Hematopoietic multipotent progenitor cell treated with erythropoietin and hydrocortisone succinate and interleukin-3 and kit ligand, for 15 days (in vitro differentiated cells): ENCODE measurements around the gene GNB3.

ENCODE experiments used
- DNase-seq: peaks from one replicate; pipeline ENCODE4 v3.0.0-alpha.2; 2015; ENCODE audit warnings: low spot score

Gene GNB3

GRCh38 chr12:6837370-6838060 lies 3.2 kb upstream of the GNB3 start:
- no peak for DNase-seq

DNA sequence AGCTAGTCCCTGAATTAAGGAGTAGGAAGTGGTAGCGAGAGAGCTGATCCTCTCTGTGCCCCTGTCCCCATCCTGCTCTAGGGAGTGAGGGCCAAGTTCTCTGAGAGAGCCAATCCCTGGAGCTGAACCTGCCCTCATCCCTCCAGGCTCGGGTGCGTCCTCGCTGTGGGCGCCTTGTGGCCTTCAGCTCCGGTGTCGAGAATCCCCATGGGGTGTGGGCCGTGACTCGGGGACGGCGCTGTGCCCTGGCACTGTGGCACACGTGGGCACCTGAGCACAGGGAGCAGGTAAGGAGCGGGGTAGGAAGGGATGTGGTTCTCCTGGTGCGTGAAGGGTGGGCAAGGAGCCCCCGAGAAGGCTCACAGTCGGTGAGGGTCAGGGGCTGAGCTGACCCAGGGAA lies 1.9 kb upstream of the GNB3 start:
- DNase-seq, result no peak

- DNase-seq, result no peak
Measured at GRCh38 chr12:6839482-6840201, 1.1 kb upstream of the GNB3 start.

GRCh38 chr12:6840330-6840729 lies 395 bp upstream of the GNB3 start:
- DNase-seq, result no peak

- no peak for DNase-seq
Measured at GRCh38 chr12:6842075-6842474, 1.4 kb downstream of the GNB3 start.

- DNase-seq, result no peak
Measured at GRCh38 chr12:6843118-6843902, 2.6 kb downstream of the GNB3 start.

DNA sequence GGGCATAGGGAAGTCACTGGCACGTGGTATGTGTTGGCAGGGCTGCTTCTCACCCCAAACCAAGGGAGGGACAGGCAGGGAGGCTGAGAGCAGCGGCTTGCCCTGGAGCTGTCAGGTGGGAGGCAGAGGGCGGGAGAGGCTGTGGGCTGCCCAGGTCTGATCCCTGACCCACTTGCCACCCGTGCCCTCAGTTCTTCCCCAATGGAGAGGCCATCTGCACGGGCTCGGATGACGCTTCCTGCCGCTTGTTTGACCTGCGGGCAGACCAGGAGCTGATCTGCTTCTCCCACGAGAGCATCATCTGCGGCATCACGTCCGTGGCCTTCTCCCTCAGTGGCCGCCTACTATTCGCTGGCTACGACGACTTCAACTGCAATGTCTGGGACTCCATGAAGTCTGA lies 4.7 kb downstream of the GNB3 start:
- DNase-seq, result no peak

GRCh38 chr12:6846316-6846869 lies 5.7 kb downstream of the GNB3 start:
- DNase-seq, result no peak

DNA sequence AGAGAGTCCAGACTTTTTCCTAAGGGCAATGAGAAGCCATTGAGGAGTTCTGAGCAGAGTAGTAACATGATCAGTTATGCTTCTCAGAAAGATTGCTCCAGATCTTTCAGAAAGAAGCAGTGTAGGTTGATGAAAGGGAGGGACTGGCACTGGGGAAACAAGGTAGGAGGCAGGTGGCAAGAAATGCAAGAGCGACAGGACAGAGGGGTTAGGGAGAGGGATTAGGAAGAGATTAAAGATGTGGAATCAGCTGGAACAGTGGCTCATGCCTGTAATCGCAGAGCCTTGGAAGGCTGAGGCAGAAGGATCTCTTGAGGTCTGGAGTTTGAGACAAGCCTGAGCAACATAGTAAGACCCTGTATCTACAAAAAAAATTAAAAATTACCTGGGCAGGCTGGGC lies 7.0 kb downstream of the GNB3 start:
- DNase-seq, result no peak

DNA sequence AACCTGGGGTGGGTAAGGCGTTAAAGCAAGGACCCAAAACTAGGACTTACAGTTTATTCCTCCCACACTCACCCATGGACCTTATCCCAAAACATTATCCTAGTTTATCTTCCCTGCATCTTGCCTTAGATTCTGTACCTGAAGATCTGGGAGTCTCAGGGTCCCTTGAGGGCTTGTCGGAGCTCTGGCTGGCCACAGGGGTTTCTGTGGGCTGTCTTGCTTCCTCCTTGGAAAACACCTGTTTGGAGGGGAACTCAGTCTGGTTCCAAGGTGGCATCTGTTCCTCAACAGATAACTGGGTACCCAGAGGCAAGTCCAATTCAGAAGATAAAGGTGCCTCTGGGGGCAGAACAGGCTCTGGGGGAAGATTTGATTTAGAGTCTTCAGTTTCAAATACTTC lies 8.7 kb downstream of the GNB3 start:
- DNase-seq, result no peak

DNA sequence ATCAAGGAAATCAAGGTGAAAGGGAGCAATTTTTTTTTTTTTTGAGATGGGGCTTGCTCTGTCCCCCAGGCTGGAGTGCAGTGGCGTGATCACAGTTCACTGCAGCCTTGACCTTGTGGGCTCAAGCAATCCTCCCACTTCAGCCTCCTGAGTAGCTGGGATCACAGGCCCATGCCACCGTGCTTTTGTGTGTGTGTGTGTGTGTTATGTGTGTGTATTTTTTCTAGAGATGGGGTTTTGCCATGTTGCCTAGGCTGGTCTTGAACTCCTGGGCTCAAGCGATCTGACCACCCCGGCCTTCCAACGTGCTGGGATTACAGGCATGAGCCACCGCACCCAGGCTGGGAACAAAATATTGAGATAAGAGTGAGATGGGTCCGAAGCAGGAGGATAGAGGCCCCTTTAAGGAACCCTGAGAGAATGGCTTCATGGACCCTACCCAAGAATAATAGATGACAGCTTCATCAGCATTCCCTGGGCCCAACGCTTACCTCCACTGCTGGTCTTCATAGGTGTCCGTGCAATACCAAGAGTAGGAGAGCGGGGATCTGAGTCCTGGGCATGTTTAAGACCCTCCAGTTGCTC lies 9.3 kb downstream of the GNB3 start:
- no peak for DNase-seq

- no peak for DNase-seq
Measured at GRCh38 chr12:6850796-6851152, 10.0 kb downstream of the GNB3 start.

DNA sequence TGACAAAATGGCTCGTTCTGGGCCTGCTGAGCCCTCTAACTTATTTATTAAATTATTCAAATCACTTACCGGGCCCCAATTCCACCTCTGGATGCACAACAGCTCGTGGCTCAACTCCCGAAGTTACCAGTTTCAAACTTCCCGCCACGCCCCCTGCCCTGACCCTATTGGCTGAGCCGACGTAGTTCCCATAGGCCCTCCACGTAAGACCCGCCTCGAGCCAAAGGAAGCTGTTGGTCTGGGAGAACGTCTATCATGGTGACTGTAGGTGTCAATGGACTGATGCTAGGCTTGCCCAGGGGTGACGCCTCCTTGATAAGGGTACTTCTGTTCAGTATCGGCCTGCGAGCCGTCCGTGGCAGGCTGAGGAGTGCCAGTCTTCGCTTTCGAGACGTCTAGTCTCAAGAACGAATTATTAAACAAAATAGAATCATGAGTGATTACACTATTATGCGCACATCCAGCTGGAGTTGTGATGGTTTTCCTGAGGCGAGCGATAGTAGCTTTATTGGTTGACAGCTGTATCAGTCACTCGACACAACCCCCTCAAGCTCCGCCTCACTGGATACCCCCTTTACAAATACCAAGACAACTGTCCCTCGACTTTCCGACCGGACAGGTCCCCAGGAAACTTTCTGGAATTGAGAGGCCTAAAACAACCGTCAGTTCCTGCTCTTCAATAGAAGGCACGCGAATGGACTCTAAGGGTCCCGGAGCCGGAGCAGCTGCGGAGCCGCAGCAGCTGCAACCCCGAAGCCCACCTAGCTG lies 10.6 kb downstream of the GNB3 start, which contains the start of gene CDCA3:
CDCA3 (minus strand) TSS at position 134 of the 768 bp plus-strand sequence. CDS start 334 bp downstream, outside the sequence.
- peak; percentile 99 for DNase-seq

- DNase-seq, result peak; percentile 100
Measured at GRCh38 chr12:6851921-6852650, 11.4 kb downstream of the GNB3 start, which contains the start of gene USP5. USP5 (plus strand) TSS chr12:6852150; CDS start chr12:6852180, 30 bp downstream.

GRCh38 chr12:6852651-6853354 lies 12.1 kb downstream of the GNB3 start:
- DNase-seq, result peak; percentile 86

- no peak for DNase-seq
Measured at GRCh38 chr12:6853626-6854025, 12.9 kb downstream of the GNB3 start.

GRCh38 chr12:6854036-6854435 lies 13.3 kb downstream of the GNB3 start:
- no peak for DNase-seq

DNA sequence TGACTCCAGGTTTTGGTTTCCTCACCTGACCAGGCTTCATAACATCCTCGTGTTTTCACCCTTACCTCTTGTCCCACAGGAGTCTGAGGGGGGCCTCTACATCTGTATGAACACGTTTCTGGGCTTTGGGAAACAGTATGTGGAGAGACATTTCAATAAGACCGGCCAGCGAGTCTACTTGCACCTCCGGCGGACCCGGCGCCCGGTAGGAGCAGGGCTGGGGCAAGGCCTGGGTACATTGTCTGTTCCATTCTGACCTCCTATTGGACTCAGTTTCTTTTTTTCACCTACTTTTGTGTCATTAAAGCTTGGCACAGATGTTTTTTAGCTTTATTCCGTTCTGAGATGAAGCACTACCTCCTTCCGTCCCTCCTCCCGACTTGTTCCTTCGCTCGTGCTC lies 14.6 kb downstream of the GNB3 start:
- DNase-seq, result no peak

GRCh38 chr12:6858799-6859198 lies 18.1 kb downstream of the GNB3 start:
- DNase-seq, result no peak

GRCh38 chr12:6860116-6860515 lies 19.4 kb downstream of the GNB3 start:
- DNase-seq, result no peak
